ENCODE data around the gene OLFML3.

DNA sequence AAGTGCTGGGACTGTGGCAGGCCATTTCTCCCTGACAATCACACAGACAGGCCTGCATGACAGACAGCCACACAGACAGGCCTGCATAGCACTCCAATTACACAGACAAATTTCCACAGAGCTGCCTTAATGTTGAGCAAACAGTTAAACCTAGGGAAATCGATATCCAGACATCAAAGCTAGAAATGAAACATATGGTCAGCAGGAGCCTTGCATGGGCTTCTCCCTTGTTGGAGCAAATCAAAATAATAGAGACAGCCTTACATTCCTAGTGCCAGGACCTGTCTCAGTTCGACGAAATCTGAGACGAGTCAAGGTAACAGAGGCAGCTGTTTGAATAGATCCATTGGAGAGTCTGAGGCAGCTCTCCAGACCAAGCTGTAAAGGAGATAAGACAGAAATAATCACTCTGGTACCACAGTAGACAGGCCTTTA, 42.4 kb downstream of the OLFML3 start:
- TF ChIP-seq, protein P1, sequence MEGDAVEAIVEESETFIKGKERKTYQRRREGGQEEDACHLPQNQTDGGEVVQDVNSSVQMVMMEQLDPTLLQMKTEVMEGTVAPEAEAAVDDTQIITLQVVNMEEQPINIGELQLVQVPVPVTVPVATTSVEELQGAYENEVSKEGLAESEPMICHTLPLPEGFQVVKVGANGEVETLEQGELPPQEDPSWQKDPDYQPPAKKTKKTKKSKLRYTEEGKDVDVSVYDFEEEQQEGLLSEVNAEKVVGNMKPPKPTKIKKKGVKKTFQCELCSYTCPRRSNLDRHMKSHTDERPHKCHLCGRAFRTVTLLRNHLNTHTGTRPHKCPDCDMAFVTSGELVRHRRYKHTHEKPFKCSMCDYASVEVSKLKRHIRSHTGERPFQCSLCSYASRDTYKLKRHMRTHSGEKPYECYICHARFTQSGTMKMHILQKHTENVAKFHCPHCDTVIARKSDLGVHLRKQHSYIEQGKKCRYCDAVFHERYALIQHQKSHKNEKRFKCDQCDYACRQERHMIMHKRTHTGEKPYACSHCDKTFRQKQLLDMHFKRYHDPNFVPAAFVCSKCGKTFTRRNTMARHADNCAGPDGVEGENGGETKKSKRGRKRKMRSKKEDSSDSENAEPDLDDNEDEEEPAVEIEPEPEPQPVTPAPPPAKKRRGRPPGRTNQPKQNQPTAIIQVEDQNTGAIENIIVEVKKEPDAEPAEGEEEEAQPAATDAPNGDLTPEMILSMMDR (IDR thresholded peaks at IDR 0.05; ENCODE audit: low read length), result no peak
- TF ChIP-seq EZH2phosphoT487 (IDR thresholded peaks at IDR 0.05; ENCODE audit: low read length), result no peak

Measured in MM.1S (cell line).